CD4-positive, alpha-beta T cell (primary cell): ENCODE results near the gene TMEM170B. TPM values are rescaled to one million over a fixed set of nuclear protein-coding genes. Genes with fewer than 3 reads are reported as not detected.

ENCODE experiments used
- ATAC-seq: fragments of 200-7000 bp; cut with Tn5 transposase; one replicate; pipeline ENCODE4 v1.10.0; 2022; ENCODE audit warnings: mild to moderate bottlenecking; ENCODE audit not compliant: poor library complexity
- CTCF ChIA-PET: fragments of 350-600 bp; sonication (Branson Sonifier 250); formaldehyde crosslinking; loops from one replicate; lab custom pipeline; 2021; ENCODE audit warnings: antibody characterized with exemption, inconsistent platforms; lab: Charles Lee
- POLR2A ChIA-PET: fragments of 350-600 bp; sonication (Branson Sonifier 250); formaldehyde crosslinking; loops from one replicate; lab custom pipeline; 2021; ENCODE audit warnings: antibody characterized with exemption, inconsistent platforms; lab: Charles Lee
- DNase-seq, 14 experiments: peaks; one replicate each; pipeline ENCODE4 v3.0.0-alpha.2; 2013 to 2020; ENCODE audit warnings: mixed read lengths in 2 of 14
- H3K27ac ChIP-seq, 2 donors: one replicate each; pipeline versions ENCODE4 v1.5.1 to v1.7.0; 2013; ENCODE audit warnings: low read length in 2 of 2, low read depth in 1 of 2, mild to moderate bottlenecking in 1 of 2
- H3K27me3 ChIP-seq, 2 experiments: 1 replicate in 1 of 2; 2 replicates in 1 of 2; pipeline versions ENCODE4 v1.6.1 to v1.7.0; 2013; ENCODE audit warnings: low read length in 2 of 2, control low read depth in 1 of 2, mild to moderate bottlenecking in 1 of 2, moderate library complexity in 1 of 2; ENCODE audit not compliant: insufficient read depth in 2 of 2, control insufficient read depth in 1 of 2
- H3K36me3 ChIP-seq: one replicate; pipeline ENCODE4 v1.6.1; 2013; ENCODE audit warnings: low read length, control low read depth; ENCODE audit not compliant: insufficient read depth
- H3K4me1 ChIP-seq: one replicate; pipeline ENCODE4 v1.6.1; 2013; ENCODE audit warnings: low read length, control low read depth; ENCODE audit not compliant: insufficient read depth
- H3K4me3 ChIP-seq: one replicate; pipeline ENCODE4 v1.5.1; 2013; ENCODE audit warnings: mild to moderate bottlenecking, low read length, moderate library complexity
- H3K9me3 ChIP-seq, 2 experiments: 1 replicate in 1 of 2; 2 replicates in 1 of 2; pipeline versions ENCODE4 v1.6.1 to v1.7.0; 2013; ENCODE audit warnings: low read length in 2 of 2, mild to moderate bottlenecking in 2 of 2, control low read depth in 1 of 2, moderate library complexity in 1 of 2; ENCODE audit not compliant: control insufficient read depth in 1 of 2, insufficient read depth in 1 of 2
- H3K27ac Mint-ChIP-seq: one replicate; pipeline ENCODE4 v1.8.0; 2020; ENCODE audit warnings: mixed read lengths
- H3K27me3 Mint-ChIP-seq: one replicate; pipeline ENCODE4 v1.8.0; 2021; ENCODE audit warnings: mixed read lengths
- H3K36me3 Mint-ChIP-seq: one replicate; pipeline ENCODE4 v1.8.0; 2021; ENCODE audit warnings: low read depth, mixed read lengths
- H3K4me1 Mint-ChIP-seq: one replicate; pipeline ENCODE4 v1.8.0; 2021; ENCODE audit warnings: low read depth, mixed read lengths
- H3K4me3 Mint-ChIP-seq: one replicate; pipeline ENCODE4 v1.8.0; 2020; ENCODE audit warnings: mild to moderate bottlenecking, mixed read lengths
- H3K9me3 Mint-ChIP-seq: one replicate; pipeline ENCODE4 v1.8.0; 2020; ENCODE audit warnings: mixed read lengths
- intact Hi-C, 2 experiments: fragments of 100-400 bp; cut with DNase I in 1 of 2; cut with micrococcal nuclease in 1 of 2; formaldehyde crosslinking; loops; one replicate each; pipeline versions ENCODE4 v1.15.1 to v1.9.0; 2023 to 2025; cut with DNase I, micrococcal nuclease
- total RNA-seq, 174 experiments: library from RNA in 2 of 174; stranded (reverse) in 2 of 174; gene quantifications; one replicate each; pipeline ENCODE4 v1.2.3 and lab custom pipeline; 2021 to 2026
- TF ChIP-seq, protein P1 (sequence below): fragments of 200-600 bp; IDR thresholded peaks from one replicate; pipeline ENCODE4 v1.8.0; 2022; ENCODE audit warnings: antibody characterized with exemption, mild to moderate bottlenecking

The TMEM170B gene
- total RNA-seq, 2 experiments from 2014 or later = 1.9 to 2.1 TPM

DNA sequence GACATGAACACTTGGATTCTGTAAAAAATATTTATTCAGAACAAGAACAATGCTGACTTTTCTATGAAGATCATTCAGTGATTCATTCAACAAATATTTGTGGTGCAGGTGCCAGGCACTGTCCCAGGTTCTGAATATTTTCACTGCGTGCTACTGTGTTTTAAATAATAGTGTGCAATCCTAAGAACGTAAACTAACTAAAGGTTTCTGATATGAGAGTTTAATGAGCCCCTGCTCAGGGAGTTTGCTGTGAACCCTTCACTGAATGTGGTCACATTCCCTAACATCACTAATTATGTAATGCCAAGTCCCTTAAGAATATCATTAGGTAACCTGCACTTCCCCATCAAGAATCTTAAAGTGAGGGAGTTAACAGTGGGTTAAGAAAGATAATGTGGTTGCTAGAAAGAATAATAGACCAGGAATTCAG is 1.7 kb upstream of the TMEM170B start:
- POLR2A ChIA-PET = no interaction called here

DNA sequence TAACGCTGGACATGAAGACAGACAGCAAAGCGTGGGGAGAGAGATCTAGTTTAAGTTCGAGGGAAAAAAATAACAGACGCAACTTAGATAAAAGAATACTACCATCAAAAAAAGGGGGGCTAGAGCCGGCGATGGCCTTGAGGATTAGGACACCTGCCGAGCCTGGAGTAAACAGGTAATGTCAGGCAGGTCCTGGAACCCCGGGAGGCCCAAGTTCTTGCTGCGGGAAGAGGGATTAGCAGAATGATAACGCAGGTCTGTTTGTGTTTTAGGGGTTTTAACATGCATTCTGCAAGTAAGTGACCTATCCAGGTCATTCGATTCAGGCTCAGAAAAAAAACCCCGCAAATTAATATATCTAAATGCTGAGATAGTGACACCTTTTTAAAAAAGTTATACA is 754 bp upstream of the TMEM170B start:
- peak overlapping the region; percentile 73 for H3K4me3 ChIP-seq
- H3K4me1 ChIP-seq = peaks cover 14% of the 10 kb centered on the region
- H3K27ac ChIP-seq = peak overlapping the region in 1 of 2 donors; percentile 47
- TF ChIP-seq, protein P1, sequence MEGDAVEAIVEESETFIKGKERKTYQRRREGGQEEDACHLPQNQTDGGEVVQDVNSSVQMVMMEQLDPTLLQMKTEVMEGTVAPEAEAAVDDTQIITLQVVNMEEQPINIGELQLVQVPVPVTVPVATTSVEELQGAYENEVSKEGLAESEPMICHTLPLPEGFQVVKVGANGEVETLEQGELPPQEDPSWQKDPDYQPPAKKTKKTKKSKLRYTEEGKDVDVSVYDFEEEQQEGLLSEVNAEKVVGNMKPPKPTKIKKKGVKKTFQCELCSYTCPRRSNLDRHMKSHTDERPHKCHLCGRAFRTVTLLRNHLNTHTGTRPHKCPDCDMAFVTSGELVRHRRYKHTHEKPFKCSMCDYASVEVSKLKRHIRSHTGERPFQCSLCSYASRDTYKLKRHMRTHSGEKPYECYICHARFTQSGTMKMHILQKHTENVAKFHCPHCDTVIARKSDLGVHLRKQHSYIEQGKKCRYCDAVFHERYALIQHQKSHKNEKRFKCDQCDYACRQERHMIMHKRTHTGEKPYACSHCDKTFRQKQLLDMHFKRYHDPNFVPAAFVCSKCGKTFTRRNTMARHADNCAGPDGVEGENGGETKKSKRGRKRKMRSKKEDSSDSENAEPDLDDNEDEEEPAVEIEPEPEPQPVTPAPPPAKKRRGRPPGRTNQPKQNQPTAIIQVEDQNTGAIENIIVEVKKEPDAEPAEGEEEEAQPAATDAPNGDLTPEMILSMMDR = no peak
- peak overlapping the region; percentile 84 for H3K27ac Mint-ChIP-seq
- H3K27me3 ChIP-seq = no peaks in the 10 kb centered on the region
- H3K36me3 ChIP-seq = no peaks in the 10 kb centered on the region
- H3K36me3 Mint-ChIP-seq = no peaks in the 10 kb centered on the region
- H3K9me3 ChIP-seq = no peaks in the 10 kb centered on the region
- H3K4me1 Mint-ChIP-seq = peaks cover 28% of the 10 kb centered on the region
- ChIA-PET CTCF (no interaction called here), POLR2A (no interaction called here)
- ATAC-seq (no peak), DNase-seq (peak in 3 of 14 experiments; percentile 2 to 36 (median 20))
- H3K27me3 Mint-ChIP-seq = peaks cover 6% of the 10 kb centered on the region
- peak overlapping the region; percentile 91 for H3K4me3 Mint-ChIP-seq
- intact Hi-C loops = loop anchor here (2.0 to 10.0 kb wide), 8 partner anchors 41 to 842 kb away; partner anchors contain the start of genes C6orf52 (in 2 of the 2), NEDD9 (in 2 of the 2), PAK1IP1 (in 2 of the 2) and MAK (in 1 of the 2)
- H3K9me3 Mint-ChIP-seq = no peaks in the 10 kb centered on the region

More for the DNA sequence above, 1.7 kb upstream of the TMEM170B start:
- CTCF ChIA-PET = no interaction called here
- Mint-ChIP-seq H3K36me3 (no peaks in the 10 kb centered on the region), H3K27ac (no peak overlapping the region), H3K4me3 (peak overlapping the region; percentile 91), H3K27me3 (peaks cover 10% of the 10 kb centered on the region), H3K9me3 (no peaks in the 10 kb centered on the region), H3K4me1 (peaks cover 28% of the 10 kb centered on the region)
- no peak overlapping the region for H3K4me3 ChIP-seq
- H3K27me3 ChIP-seq = no peaks in the 10 kb centered on the region
- H3K9me3 ChIP-seq = no peaks in the 10 kb centered on the region
- DNase-seq = peak in 1 of 14 experiments; percentile 16
- no peak overlapping the region for H3K27ac ChIP-seq
- ATAC-seq = no peak
- intact Hi-C loops = loop anchor here (2.0 to 10.0 kb wide), 8 partner anchors 41 to 841 kb away; partner anchors contain the start of genes C6orf52 (in 2 of the 2), NEDD9 (in 2 of the 2), PAK1IP1 (in 2 of the 2) and MAK (in 1 of the 2)
- H3K4me1 ChIP-seq = peaks cover 14% of the 10 kb centered on the region
- TF ChIP-seq, protein P1 = no peak
- no peaks in the 10 kb centered on the region for H3K36me3 ChIP-seq

DNA sequence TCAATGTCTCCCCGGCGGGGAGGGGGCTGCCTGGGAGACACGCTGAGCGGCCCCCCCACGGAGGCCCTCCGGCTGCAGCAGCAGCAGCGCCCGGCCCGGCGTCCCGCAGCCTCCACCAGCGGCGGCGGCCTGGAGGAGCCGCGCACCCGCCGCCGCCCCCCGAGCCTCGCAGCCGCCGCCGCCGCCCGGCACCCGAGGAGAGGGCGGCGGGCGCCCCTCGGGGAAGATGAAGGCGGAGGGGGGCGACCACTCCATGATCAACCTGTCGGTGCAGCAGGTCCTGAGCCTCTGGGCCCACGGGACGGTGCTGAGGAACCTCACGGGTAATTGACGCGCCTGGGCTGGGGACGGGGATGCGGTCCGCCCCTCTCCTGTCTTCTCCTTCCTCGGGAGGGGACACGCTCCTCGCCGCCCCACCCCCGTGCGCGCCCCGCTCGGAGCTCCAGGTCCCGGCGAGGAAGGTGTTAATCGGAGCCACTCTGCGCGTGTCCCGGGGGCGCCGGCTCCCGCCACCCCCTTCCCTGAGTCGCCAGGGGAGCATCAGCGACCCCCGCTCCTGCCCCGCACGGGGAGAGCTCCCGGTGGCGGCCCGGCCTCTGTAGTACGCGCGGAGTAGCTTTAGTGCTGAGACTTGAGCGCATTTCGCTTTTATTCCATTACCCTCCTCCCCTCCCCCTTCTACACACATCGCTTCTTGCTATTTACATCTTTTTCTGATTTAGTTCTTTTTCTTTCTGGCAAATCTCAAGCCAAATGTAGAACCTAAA is 686 bp downstream of the TMEM170B start:
- ATAC-seq (peak; percentile 12), DNase-seq (peak in 13 of 14 experiments; percentile 0 to 61 (median 15))
- Histone ChIP-seq H3K4me1 (peaks cover 14% of the 10 kb centered on the region), H3K4me3 (peak overlapping the region; percentile 73), H3K9me3 (no peaks in the 10 kb centered on the region), H3K27ac (no peak overlapping the region), H3K27me3 (no peaks in the 10 kb centered on the region), H3K36me3 (no peaks in the 10 kb centered on the region)
- peak overlapping the region; percentile 66 for H3K27ac Mint-ChIP-seq
- POLR2A ChIA-PET = interaction anchor here (0.5 to 0.8 kb wide), 3 partner anchors 156 to 844 kb away, joined by 3 read pairs; partner anchors contain the start of genes C6orf52 and SMIM13
- peak overlapping the region; percentile 87 for H3K4me3 Mint-ChIP-seq
- CTCF ChIA-PET = interaction anchor here (0.6 kb wide), 1 partner anchor 380 kb away, joined by 3 read pairs; no protein-coding TSS in a partner anchor
- TF ChIP-seq, protein P1 = no peak
- H3K9me3 Mint-ChIP-seq = no peaks in the 10 kb centered on the region
- intact Hi-C loops = loop anchor here (2.0 to 10.0 kb wide), 6 partner anchors 39 to 843 kb away; partner anchors contain the start of genes C6orf52 (in 2 of the 2), PAK1IP1 (in 2 of the 2), MAK (in 1 of the 2) and NEDD9 (in 1 of the 2)
- H3K4me1 Mint-ChIP-seq = peaks cover 28% of the 10 kb centered on the region
- H3K27me3 Mint-ChIP-seq = peaks cover 6% of the 10 kb centered on the region
- H3K36me3 Mint-ChIP-seq = no peaks in the 10 kb centered on the region
